22Rv1 (cell line): Measurements from ENCODE around the gene ATP13A3.

ENCODE experiments used
- H3K27ac ChIP-seq: fragments of 450-650 bp; 2 replicates; pipeline ENCODE4 v1.5.1; 2017
- CTCF ChIP-seq: fragments of 450-650 bp; IDR thresholded peaks from 2 replicates; pipeline ENCODE4 v1.5.1; 2017; ENCODE audit warnings: mild to moderate bottlenecking
- ZFX ChIP-seq: fragments of 450-650 bp; IDR thresholded peaks from 2 replicates; pipeline ENCODE4 v1.6.1; 2017; ENCODE audit warnings: antibody characterized with exemption, borderline replicate concordance

Gene ATP13A3

GRCh38 chr3:194370753-194371152 is 116.0 kb downstream of the ATP13A3 start:
- H3K27ac ChIP-seq, result no peak overlapping the region
- TF ChIP-seq ZFX (no peak), CTCF (no peak)

- TF ChIP-seq CTCF (no peak), ZFX (no peak)
- no peak within 1 kb of the TSS for H3K27ac ChIP-seq
Observed at GRCh38 chr3:194369522-194370279, 117.1 kb downstream of the ATP13A3 start, which contains the start of gene LRRC15. Gene LRRC15, minus strand, starts transcription at chr3:194369743. Its CDS starts 8,700 bp downstream, at chr3:194361043.

- TF ChIP-seq CTCF (no peak), ZFX (no peak)
- no peak overlapping the region for H3K27ac ChIP-seq
Observed at GRCh38 chr3:194368918-194369317, 117.9 kb downstream of the ATP13A3 start.

GRCh38 chr3:194367992-194368841 is 118.6 kb downstream of the ATP13A3 start:
- TF ChIP-seq ZFX, result no peak
- TF ChIP-seq CTCF, result no peak
- no peak overlapping the region for H3K27ac ChIP-seq

- H3K27ac ChIP-seq, result no peak overlapping the region
- no peak for TF ChIP-seq CTCF
- TF ChIP-seq ZFX, result no peak
Observed at GRCh38 chr3:194365978-194366490, 120.8 kb downstream of the ATP13A3 start.

- H3K27ac ChIP-seq, result no peak overlapping the region
- TF ChIP-seq ZFX (no peak), CTCF (no peak)
Observed at GRCh38 chr3:194365526-194365925, 121.3 kb downstream of the ATP13A3 start.
